WTC11 (cell line): ENCODE data around the gene FNDC7. TPM values are rescaled to one million over a fixed set of nuclear protein-coding genes. Genes with fewer than 3 reads are reported as not detected.

Source experiments
- ATAC-seq: fragments of 200-7000 bp; cut with Tn5 transposase; 2 replicates; pipeline ENCODE4 v1.10.0; 2021; ENCODE audit warnings: mild to moderate bottlenecking, moderate library complexity
- CTCF ChIA-PET: fragments of 300-600 bp; sonication (Branson Sonifier 250); formaldehyde crosslinking; loops from one replicate; lab custom pipeline; 2021; ENCODE audit warnings: antibody characterized with exemption; lab: Charles Lee
- POLR2A ChIA-PET: fragments of 350-600 bp; sonication (Branson Sonifier 250); formaldehyde crosslinking; loops from one replicate; lab custom pipeline; 2021; ENCODE audit warnings: antibody characterized with exemption; lab: Charles Lee
- DNase-seq: peaks from one replicate; pipeline ENCODE4 v3.0.0; 2021; ENCODE audit warnings: low spot score
- H3K27ac Mint-ChIP-seq: 2 replicates; pipeline ENCODE4 v1.8.0; 2021; ENCODE audit warnings: mixed read lengths
- H3K27me3 Mint-ChIP-seq: 2 replicates; pipeline ENCODE4 v1.8.0; 2021; ENCODE audit warnings: low read depth, mild to moderate bottlenecking, moderate library complexity, mixed read lengths
- H3K36me3 Mint-ChIP-seq: 2 replicates; pipeline ENCODE4 v1.8.0; 2021; ENCODE audit warnings: mixed read lengths
- H3K4me1 Mint-ChIP-seq: 2 replicates; pipeline ENCODE4 v1.8.0; 2022; ENCODE audit warnings: mixed read lengths
- H3K4me3 Mint-ChIP-seq: 2 replicates; pipeline ENCODE4 v1.8.0; 2021; ENCODE audit warnings: mild to moderate bottlenecking, moderate library complexity, mixed read lengths
- H3K9me3 Mint-ChIP-seq: 2 replicates; pipeline ENCODE4 v1.8.0; 2021; ENCODE audit warnings: mixed read lengths
- ATF6 ChIP-seq: sonication (generic); formaldehyde crosslinking; IDR thresholded peaks from 2 replicates; pipeline ENCODE4 v1.8.1; 2023; ENCODE audit warnings: mild to moderate bottlenecking, missing genetic modification reagents
- CBFB ChIP-seq: sonication (generic); formaldehyde crosslinking; IDR thresholded peaks from 2 replicates; pipeline ENCODE4 v1.8.1; 2022; ENCODE audit warnings: mild to moderate bottlenecking, low read depth, missing genetic modification reagents
- E2F1 ChIP-seq: sonication (generic); formaldehyde crosslinking; IDR thresholded peaks from 2 replicates; pipeline ENCODE4 v1.8.0; 2022; ENCODE audit warnings: mild to moderate bottlenecking, missing genetic modification reagents
- E2F5 ChIP-seq: sonication (generic); formaldehyde crosslinking; IDR thresholded peaks from 2 replicates; pipeline ENCODE4 v1.8.1; 2022; ENCODE audit warnings: mild to moderate bottlenecking, moderate library complexity, missing genetic modification reagents
- EMX1 ChIP-seq: fragments of 250-450 bp; sonication (Bioruptor Pico); IDR thresholded peaks from 2 replicates; pipeline ENCODE4 v1.8.0; 2021; ENCODE audit warnings: mild to moderate bottlenecking
- ERG ChIP-seq: fragments of 250-450 bp; sonication (Bioruptor Pico); IDR thresholded peaks from 2 replicates; pipeline ENCODE4 v1.8.0; 2021; ENCODE audit warnings: mild to moderate bottlenecking
- ETV6 ChIP-seq: sonication (generic); formaldehyde crosslinking; IDR thresholded peaks from 2 replicates; pipeline ENCODE4 v1.8.1; 2022; ENCODE audit warnings: mild to moderate bottlenecking, missing genetic modification reagents
- GRHL2 ChIP-seq: fragments of 250-450 bp; sonication (Bioruptor Pico); IDR thresholded peaks from 2 replicates; pipeline ENCODE4 v1.8.0; 2022; ENCODE audit warnings: mild to moderate bottlenecking, moderate library complexity; ENCODE audit not compliant: insufficient replicate concordance, severe bottlenecking
- HMGA2 ChIP-seq: fragments of 250-450 bp; sonication (Bioruptor Pico); IDR thresholded peaks from 2 replicates; pipeline ENCODE4 v1.4.0; 2021; ENCODE audit warnings: mild to moderate bottlenecking, moderate library complexity
- IRF1 ChIP-seq: sonication (generic); formaldehyde crosslinking; IDR thresholded peaks from 2 replicates; pipeline ENCODE4 v1.8.0; 2023; ENCODE audit warnings: missing genetic modification reagents
- IRF2 ChIP-seq: sonication (generic); formaldehyde crosslinking; IDR thresholded peaks from 2 replicates; pipeline ENCODE4 v1.8.0; 2022; ENCODE audit warnings: low read depth, missing genetic modification reagents, borderline replicate concordance
- JUN ChIP-seq: sonication (generic); formaldehyde crosslinking; IDR thresholded peaks from 2 replicates; pipeline ENCODE4 v1.8.0; 2023; ENCODE audit warnings: mild to moderate bottlenecking, missing genetic modification reagents
- MLX ChIP-seq: sonication (generic); formaldehyde crosslinking; IDR thresholded peaks from 2 replicates; pipeline ENCODE4 v1.8.1; 2023; ENCODE audit warnings: mild to moderate bottlenecking, missing genetic modification reagents, moderate library complexity
- NFE2L1 ChIP-seq: sonication (generic); formaldehyde crosslinking; IDR thresholded peaks from 2 replicates; pipeline ENCODE4 v1.8.1; 2023; ENCODE audit warnings: missing genetic modification reagents
- NFYB ChIP-seq: sonication (generic); formaldehyde crosslinking; conservative IDR thresholded peaks from 2 replicates; pipeline ENCODE4 v1.8.0; 2022; ENCODE audit warnings: low read depth, missing genetic modification reagents
- NR1H2 ChIP-seq: sonication (generic); formaldehyde crosslinking; IDR thresholded peaks from 2 replicates; pipeline ENCODE4 v1.9.0; 2021; ENCODE audit warnings: mild to moderate bottlenecking, moderate library complexity, missing genetic modification reagents
- SOX15 ChIP-seq: fragments of 250-450 bp; sonication (Bioruptor Pico); IDR thresholded peaks from 2 replicates; pipeline ENCODE4 v1.9.0; 2021; ENCODE audit warnings: mild to moderate bottlenecking
- STAT6 ChIP-seq: sonication (generic); formaldehyde crosslinking; conservative IDR thresholded peaks from 2 replicates; pipeline ENCODE4 v1.8.1; 2023; ENCODE audit warnings: mild to moderate bottlenecking, low read depth, missing genetic modification reagents, moderate library complexity
- ZBTB21 ChIP-seq: sonication (generic); formaldehyde crosslinking; IDR thresholded peaks from 2 replicates; pipeline ENCODE4 v1.8.1; 2023; ENCODE audit warnings: mild to moderate bottlenecking, missing genetic modification reagents, borderline replicate concordance
- ZMAT4 ChIP-seq: fragments of 250-450 bp; sonication (Bioruptor Pico); IDR thresholded peaks from 2 replicates; pipeline ENCODE4 v1.9.0; 2021; ENCODE audit warnings: mild to moderate bottlenecking
- ZNF121 ChIP-seq: sonication (generic); formaldehyde crosslinking; IDR thresholded peaks from 2 replicates; pipeline ENCODE4 v1.8.0; 2023; ENCODE audit warnings: missing genetic modification reagents
- ZNF263 ChIP-seq: sonication (generic); formaldehyde crosslinking; IDR thresholded peaks from 2 replicates; pipeline ENCODE4 v1.8.1; 2022; ENCODE audit warnings: low read depth, mild to moderate bottlenecking, moderate library complexity, missing genetic modification reagents
- ZNF532 ChIP-seq: fragments of 250-450 bp; sonication (Bioruptor Pico); IDR thresholded peaks from 2 replicates; pipeline ENCODE4 v1.9.0; 2021; ENCODE audit warnings: mild to moderate bottlenecking, borderline replicate concordance
- total RNA-seq: library from RNA; stranded (reverse); gene quantifications from 3 replicates; pipeline ENCODE4 v1.2.3, GENCODE V29; 2021

FNDC7 gene
- total RNA-seq, 1 experiment from 2014 or later: 0.28 TPM

GRCh38 chr1:108664481-108664880, 48.2 kb upstream of the FNDC7 start (continued):
- TF ChIP-seq STAT6 (CRISPR knock-in tag) (no peak), GRHL2 (CRISPR knock-in tag) (no peak), ZNF532 (no peak), ATF6 (CRISPR knock-in tag) (no peak), SOX15 (CRISPR knock-in tag) (no peak), IRF2 (CRISPR knock-in tag) (no peak), JUN (CRISPR knock-in tag) (no peak), ETV6 (CRISPR knock-in tag) (no peak), NR1H2 (no peak), NFYB (CRISPR knock-in tag) (no peak), ZMAT4 (CRISPR knock-in tag) (no peak), ZNF263 (CRISPR knock-in tag) (no peak)

- H3K4me1 Mint-ChIP-seq: 0 out of 2 replicates have a peak, but pooled peaks cover 3% of the 10 kb centered on the region
- H3K36me3 Mint-ChIP-seq: no peaks in the 10 kb centered on the region; the same call in 1 of the 2 replicates
- peaks cover 12% of the 10 kb centered on the region for H3K9me3 Mint-ChIP-seq
- H3K27me3 Mint-ChIP-seq: peaks cover 39% of the 10 kb centered on the region
- no peak overlapping the region for H3K4me3 Mint-ChIP-seq
- H3K27ac Mint-ChIP-seq: no peak overlapping the region
- POLR2A ChIA-PET: no interaction called here
- ATAC-seq (no peak), DNase-seq (no peak)
- CTCF ChIA-PET: no interaction called here
- no peak for TF ChIP-seq NR1H2
- no peak for TF ChIP-seq EMX1 (CRISPR knock-in tag)
- TF ChIP-seq GRHL2 (CRISPR knock-in tag): no peak
- TF ChIP-seq CBFB (CRISPR knock-in tag): no peak
- no peak for TF ChIP-seq HMGA2 (CRISPR knock-in tag)
- no peak for TF ChIP-seq ZBTB21 (CRISPR knock-in tag)
- no peak for TF ChIP-seq E2F1
- TF ChIP-seq NFE2L1 (CRISPR knock-in tag): no peak
- TF ChIP-seq E2F5 (CRISPR knock-in tag): no peak
- no peak for TF ChIP-seq MLX (CRISPR knock-in tag)
- no peak for TF ChIP-seq ERG (CRISPR knock-in tag)
- TF ChIP-seq IRF1 (CRISPR knock-in tag): no peak
- no peak for TF ChIP-seq ZNF121
These were observed 47.6 kb upstream of the FNDC7 start for GRCh38 chr1:108665067-108665466.
